ENCODE measurements around the gene EMSY.

The EMSY gene

GRCh38 chr11:76523147-76523546, 78.3 kb downstream of the EMSY start:
- no peak for TF ChIP-seq CTCF (IDR thresholded peaks at IDR 0.05)
- peak overlapping the region; percentile 19; the same call in 1 of the 2 replicates for H3K27ac ChIP-seq

- TF ChIP-seq ZFX (IDR thresholded peaks at IDR 0.05; ENCODE audit: borderline replicate concordance) (no peak), CTCF (IDR thresholded peaks at IDR 0.05) (no peak)
- H3K27ac ChIP-seq, result peak overlapping the region; percentile 57; the same call in 1 of the 2 replicates
Measured at GRCh38 chr11:76523786-76524436, 79.1 kb downstream of the EMSY start.

GRCh38 chr11:76524461-76524860, 79.6 kb downstream of the EMSY start:
- no peak for TF ChIP-seq CTCF (IDR thresholded peaks at IDR 0.05)
- no peak for TF ChIP-seq ZFX (IDR thresholded peaks at IDR 0.05; ENCODE audit: borderline replicate concordance)
- H3K27ac ChIP-seq, result peak overlapping the region; percentile 57

- no peak for TF ChIP-seq ZFX (IDR thresholded peaks at IDR 0.05; ENCODE audit: borderline replicate concordance)
- no peak for TF ChIP-seq CTCF (IDR thresholded peaks at IDR 0.05)
- peak overlapping the region; percentile 57 for H3K27ac ChIP-seq
Measured at GRCh38 chr11:76524919-76525318, 80.1 kb downstream of the EMSY start.

GRCh38 chr11:76526878-76527277, 82.1 kb downstream of the EMSY start:
- no peak for TF ChIP-seq ZFX (IDR thresholded peaks at IDR 0.05; ENCODE audit: borderline replicate concordance)
- no peak for TF ChIP-seq CTCF (IDR thresholded peaks at IDR 0.05)
- no peak overlapping the region for H3K27ac ChIP-seq

GRCh38 chr11:76542436-76542835, 97.6 kb downstream of the EMSY start:
- TF ChIP-seq ZFX (IDR thresholded peaks at IDR 0.05; ENCODE audit: borderline replicate concordance) (no peak), CTCF (IDR thresholded peaks at IDR 0.05) (no peak)
- no peak overlapping the region for H3K27ac ChIP-seq

GRCh38 chr11:76543006-76543703, 98.3 kb downstream of the EMSY start:
- no peak for TF ChIP-seq CTCF (IDR thresholded peaks at IDR 0.05)
- no peak for TF ChIP-seq ZFX (IDR thresholded peaks at IDR 0.05; ENCODE audit: borderline replicate concordance)

More at GRCh38 chr11:76543006-76543703, 98.3 kb downstream of the EMSY start:
- H3K27ac ChIP-seq, result no peak overlapping the region

All from 22Rv1 (cell line).